GM18502 (cell line): ENCODE measurements around the gene PGP.

ENCODE experiments used
- ATAC-seq: cut with Tn5 transposase; IDR thresholded peaks from one replicate; pipeline ENCODE4 v1.9.1; 2021; ENCODE audit warnings: mild to moderate bottlenecking; ENCODE audit not compliant: unreplicated experiment, poor library complexity

Gene PGP

GRCh38 chr16:2170587-2171435 is 43.8 kb downstream of the PGP start:
- no peak for ATAC-seq

- ATAC-seq: no peak
Observed at GRCh38 chr16:2170080-2170479, 44.6 kb downstream of the PGP start.

GRCh38 chr16:2167068-2167638 is 47.5 kb downstream of the PGP start:
- no peak for ATAC-seq

GRCh38 chr16:2166263-2167067 is 48.2 kb downstream of the PGP start:
- ATAC-seq: no peak

GRCh38 chr16:2165861-2166260 is 48.8 kb downstream of the PGP start:
- no peak for ATAC-seq

- no peak for ATAC-seq
Observed at GRCh38 chr16:2163211-2163881, 51.3 kb downstream of the PGP start.

GRCh38 chr16:2162676-2163118 is 51.9 kb downstream of the PGP start:
- ATAC-seq: no peak

- no peak for ATAC-seq
Observed at GRCh38 chr16:2161911-2162310, 52.7 kb downstream of the PGP start.
